LNCaP clone FGC (cell line): Measurements from ENCODE around the gene CAP1.
"Not testable (repeated sequence)": the region's sequence is repeated elsewhere in the genome, so short reads cannot be mapped to it uniquely, and the experiment has no call there.

Experiments used
- DNase-seq: peaks from one replicate; pipeline ENCODE4 v3.0.0-alpha.2; 2011; ENCODE audit warnings: low read depth
- H3K4me3 ChIP-seq: 2 replicates; pipeline ENCODE4 v1.5.1; 2011; ENCODE audit warnings: mild to moderate bottlenecking, low read depth, low read length, control low read depth
- TF ChIP-seq, protein P1 (sequence below): IDR thresholded peaks from 2 replicates; pipeline ENCODE4 v1.5.1; 2012; ENCODE audit warnings: mild to moderate bottlenecking; ENCODE audit not compliant: control insufficient read depth, insufficient read depth; ENCODE audit errors: extremely low read depth

Gene CAP1

DNA sequence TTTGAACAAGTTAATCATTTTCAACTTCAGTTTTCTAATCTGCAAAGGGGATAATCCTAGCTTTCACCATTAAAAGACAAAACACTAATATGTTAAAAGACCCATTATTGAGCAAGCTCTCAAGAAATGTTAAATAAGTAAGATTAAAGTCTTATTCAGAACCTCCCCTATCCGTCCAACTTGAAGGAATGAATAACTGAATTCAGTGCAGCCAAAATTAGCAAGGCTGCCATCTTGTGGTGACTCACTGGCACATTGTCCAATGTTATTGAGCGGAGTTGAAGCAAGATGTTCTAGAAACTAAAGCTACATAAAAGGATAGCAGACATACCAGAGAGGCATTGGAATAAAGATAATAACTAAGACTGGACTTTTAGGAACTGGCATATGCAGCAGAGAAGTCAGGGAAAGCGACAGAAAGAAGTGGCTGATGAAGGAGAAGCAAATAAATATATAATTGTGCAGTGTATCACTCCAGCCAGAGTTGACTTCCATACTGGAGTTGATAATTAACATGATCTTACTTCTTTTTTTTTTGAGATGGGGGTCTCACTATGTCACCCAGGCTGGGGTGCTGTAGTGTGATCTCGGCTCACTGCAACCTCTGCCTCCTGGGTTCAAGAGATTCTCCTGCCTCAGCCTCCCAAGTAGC lies 8.2 kb upstream of the CAP1 start:
- TF ChIP-seq, protein P1, sequence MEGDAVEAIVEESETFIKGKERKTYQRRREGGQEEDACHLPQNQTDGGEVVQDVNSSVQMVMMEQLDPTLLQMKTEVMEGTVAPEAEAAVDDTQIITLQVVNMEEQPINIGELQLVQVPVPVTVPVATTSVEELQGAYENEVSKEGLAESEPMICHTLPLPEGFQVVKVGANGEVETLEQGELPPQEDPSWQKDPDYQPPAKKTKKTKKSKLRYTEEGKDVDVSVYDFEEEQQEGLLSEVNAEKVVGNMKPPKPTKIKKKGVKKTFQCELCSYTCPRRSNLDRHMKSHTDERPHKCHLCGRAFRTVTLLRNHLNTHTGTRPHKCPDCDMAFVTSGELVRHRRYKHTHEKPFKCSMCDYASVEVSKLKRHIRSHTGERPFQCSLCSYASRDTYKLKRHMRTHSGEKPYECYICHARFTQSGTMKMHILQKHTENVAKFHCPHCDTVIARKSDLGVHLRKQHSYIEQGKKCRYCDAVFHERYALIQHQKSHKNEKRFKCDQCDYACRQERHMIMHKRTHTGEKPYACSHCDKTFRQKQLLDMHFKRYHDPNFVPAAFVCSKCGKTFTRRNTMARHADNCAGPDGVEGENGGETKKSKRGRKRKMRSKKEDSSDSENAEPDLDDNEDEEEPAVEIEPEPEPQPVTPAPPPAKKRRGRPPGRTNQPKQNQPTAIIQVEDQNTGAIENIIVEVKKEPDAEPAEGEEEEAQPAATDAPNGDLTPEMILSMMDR = peak; percentile 87
- H3K4me3 ChIP-seq = no peak overlapping the region
- peak; percentile 45 for DNase-seq

- TF ChIP-seq, protein P1 = no peak
- H3K4me3 ChIP-seq = no peak overlapping the region
- no peak for DNase-seq
Observed at GRCh38 chr1:40034869-40035268, 5.7 kb upstream of the CAP1 start.

DNA sequence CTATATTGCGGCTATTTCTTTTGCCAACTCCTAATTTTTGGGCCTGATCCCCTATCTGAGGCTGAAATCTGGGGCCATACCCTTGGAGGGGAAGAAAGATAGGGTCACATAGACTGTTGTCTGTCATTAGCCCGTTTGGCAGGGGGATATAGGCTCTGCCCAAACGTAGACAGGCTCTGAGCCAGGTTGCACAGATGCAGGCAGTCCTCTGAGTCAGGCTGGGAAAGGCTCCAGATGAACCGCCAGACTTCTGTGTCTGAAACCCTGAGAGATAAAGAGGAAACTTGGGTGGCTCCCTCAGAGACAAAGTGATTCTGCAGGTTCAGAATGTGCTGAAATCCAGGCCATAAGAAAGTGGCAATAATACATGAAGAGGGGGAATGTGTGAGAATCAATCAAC lies 4.0 kb upstream of the CAP1 start:
- TF ChIP-seq, protein P1 = no peak
- DNase-seq = peak; percentile 82
- no peak overlapping the region for H3K4me3 ChIP-seq

- not testable (repeated sequence) for H3K4me3 ChIP-seq, DNase-seq
Observed at GRCh38 chr1:40037254-40037653, 3.3 kb upstream of the CAP1 start.

GRCh38 chr1:40038697-40039096 lies 1.8 kb upstream of the CAP1 start:
- TF ChIP-seq, protein P1 = no peak
- H3K4me3 ChIP-seq = no peak overlapping the region
- DNase-seq = no peak

DNA sequence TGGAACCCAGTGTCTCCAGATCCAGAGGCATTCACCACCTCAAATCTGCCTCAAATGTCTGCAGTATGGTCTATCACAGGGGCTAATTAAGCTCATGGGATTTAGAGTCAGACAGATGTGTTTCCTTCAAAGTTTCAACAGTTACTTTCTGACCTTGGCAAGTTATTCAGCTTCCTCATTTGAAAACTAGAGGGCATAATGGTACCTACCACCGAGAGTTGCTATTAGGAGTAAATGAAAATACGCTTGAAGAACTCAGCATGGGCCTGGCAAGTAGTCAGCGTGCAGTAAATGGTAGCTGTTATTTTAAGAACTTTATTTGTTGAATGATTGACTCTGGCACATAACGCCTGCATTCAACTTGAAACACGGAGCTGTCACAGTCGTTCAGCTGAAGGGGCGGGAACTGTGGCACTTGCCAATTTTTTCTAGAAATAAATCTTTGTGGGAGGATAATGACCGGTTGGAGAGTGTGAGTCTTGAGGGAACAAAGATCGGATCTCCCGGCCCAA lies 1.2 kb upstream of the CAP1 start:
- H3K4me3 ChIP-seq = peak overlapping the region; percentile 97
- peak; percentile 30 for DNase-seq
- TF ChIP-seq, protein P1 = peak; percentile 17; the same call in 1 of the 2 replicates

DNA sequence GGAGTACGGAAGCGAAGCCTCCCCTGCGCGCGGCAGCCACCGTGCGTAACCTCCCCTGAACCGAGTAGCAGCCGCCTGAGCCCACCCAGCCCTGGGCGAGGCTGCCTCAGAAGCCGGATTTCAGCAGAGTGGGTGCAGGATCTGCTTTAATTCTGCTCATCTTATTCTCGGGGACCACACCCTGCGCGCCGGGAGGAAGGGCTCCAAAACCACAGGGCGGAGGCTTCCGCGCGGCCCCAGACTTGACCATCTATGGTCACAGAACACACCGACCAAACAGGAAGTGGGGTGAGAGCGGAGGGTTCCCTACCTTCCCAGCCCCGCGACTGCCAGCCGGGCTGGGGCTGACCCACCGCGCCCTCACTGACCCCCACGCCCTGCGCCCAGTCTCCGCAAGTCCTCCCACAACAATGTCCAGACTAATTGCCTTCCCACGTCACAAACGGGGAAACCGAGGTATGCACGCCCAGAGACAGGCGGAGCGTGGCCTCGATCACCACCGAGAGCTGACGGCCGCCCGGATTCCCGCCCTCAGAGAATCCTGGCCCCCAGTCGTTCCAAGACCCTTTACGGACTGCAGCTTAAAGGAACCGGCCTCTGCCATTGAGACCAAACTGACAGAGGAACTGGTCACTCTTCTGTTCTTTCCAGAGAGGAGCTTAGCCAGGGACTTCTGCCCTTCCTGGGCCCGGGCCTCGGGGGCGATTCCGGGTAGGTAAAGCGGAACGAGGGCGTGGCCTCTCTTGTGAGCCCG lies 595 bp upstream of the CAP1 start:
- TF ChIP-seq, protein P1 = no peak
- no peak for DNase-seq

More for the DNA sequence above, 595 bp upstream of the CAP1 start:
- peak overlapping the region; percentile 97 for H3K4me3 ChIP-seq
